Measurements from ENCODE around the gene KCNAB1.

- TF ChIP-seq CTCF (IDR thresholded peaks at IDR 0.05) = no peak
- TF ChIP-seq POLR2A (IDR thresholded peaks at IDR 0.05) = no peak
Observed at GRCh38 chr3:156548902-156549301, 428.5 kb downstream of the KCNAB1 start.
